H9 (cell line): Measurements from ENCODE around the gene NOP9. TPM values are rescaled to one million over a fixed set of nuclear protein-coding genes. Genes with fewer than 3 reads are reported as not detected.

Experiments used
- DNase-seq: peaks from one replicate; pipeline ENCODE4 v3.0.0-alpha.2; 2017
- H2AFZ ChIP-seq: one replicate; pipeline ENCODE4 v1.6.1; 2013; ENCODE audit warnings: mild to moderate bottlenecking, low read length, control low read depth, moderate library complexity
- H2AK5ac ChIP-seq: 2 replicates; pipeline ENCODE4 v1.6.1; 2013; ENCODE audit warnings: low read length, control low read depth, mixed read lengths; ENCODE audit not compliant: insufficient read length
- H2BK120ac ChIP-seq: one replicate; pipeline ENCODE4 v1.6.1; 2013; ENCODE audit warnings: low read depth, mild to moderate bottlenecking, low read length, control low read depth, inconsistent platforms; ENCODE audit not compliant: poor library complexity, severe bottlenecking
- H2BK12ac ChIP-seq: 2 replicates; pipeline ENCODE4 v1.6.1; 2013; ENCODE audit warnings: low read length, control low read depth, mixed read lengths, low read depth; ENCODE audit not compliant: insufficient read length
- H2BK15ac ChIP-seq: 2 replicates; pipeline ENCODE4 v1.6.1; 2013; ENCODE audit warnings: low read depth, low read length, control low read depth
- H2BK20ac ChIP-seq: one replicate; pipeline ENCODE4 v1.6.1; 2013; ENCODE audit warnings: low read depth, mild to moderate bottlenecking, low read length, control low read depth, inconsistent platforms; ENCODE audit not compliant: poor library complexity, severe bottlenecking
- H2BK5ac ChIP-seq: 2 replicates; pipeline ENCODE4 v1.6.1; 2013; ENCODE audit warnings: low read length, control low read depth, mixed read lengths; ENCODE audit not compliant: insufficient read length
- H3K14ac ChIP-seq: 2 replicates; pipeline ENCODE4 v1.6.1; 2013; ENCODE audit warnings: low read length, control low read depth; ENCODE audit not compliant: insufficient read depth
- H3K18ac ChIP-seq: 2 replicates; pipeline ENCODE4 v1.6.1; 2013; ENCODE audit warnings: low read depth, mild to moderate bottlenecking, mixed read lengths, low read length, control low read depth; ENCODE audit not compliant: insufficient read length
- H3K23ac ChIP-seq: 2 replicates; pipeline ENCODE4 v1.6.1; 2013; ENCODE audit warnings: low read length, control low read depth, mixed read lengths, low read depth; ENCODE audit not compliant: insufficient read length
- H3K23me2 ChIP-seq: 2 replicates; pipeline ENCODE4 v1.6.1; 2013; ENCODE audit warnings: low read depth, mild to moderate bottlenecking, mixed read lengths, low read length, control low read depth; ENCODE audit not compliant: insufficient read length, poor library complexity, severe bottlenecking
- H3K27ac ChIP-seq: 2 replicates; pipeline ENCODE4 v1.5.1; 2013; ENCODE audit warnings: low read length, control low read depth, mixed read lengths, low read depth; ENCODE audit not compliant: insufficient read length
- H3K27me3 ChIP-seq: 2 replicates; pipeline ENCODE4 v1.6.1; 2013; ENCODE audit warnings: low read length, control low read depth, inconsistent platforms; ENCODE audit not compliant: insufficient read depth
- H3K4ac ChIP-seq: 2 replicates; pipeline ENCODE4 v1.6.1; 2013; ENCODE audit warnings: low read depth, mild to moderate bottlenecking, control low read depth, inconsistent platforms, low read length, moderate library complexity
- H3K4me1 ChIP-seq: 2 replicates; pipeline ENCODE4 v1.6.1; 2013; ENCODE audit warnings: low read length, control low read depth, inconsistent platforms; ENCODE audit not compliant: insufficient read depth
- H3K4me2 ChIP-seq: 2 replicates; pipeline ENCODE4 v1.6.1; 2013; ENCODE audit warnings: low read length, control low read depth, mixed read lengths; ENCODE audit not compliant: insufficient read length, insufficient read depth
- H3K56ac ChIP-seq: 2 replicates; pipeline ENCODE4 v1.6.1; 2013; ENCODE audit warnings: low read depth, mild to moderate bottlenecking, mixed read lengths, low read length, control low read depth; ENCODE audit not compliant: insufficient read length
- H3K79me1 ChIP-seq: 2 replicates; pipeline ENCODE4 v1.6.1; 2013; ENCODE audit warnings: low read depth, mild to moderate bottlenecking, moderate library complexity, low read length, control low read depth, inconsistent platforms; ENCODE audit not compliant: insufficient read depth, poor library complexity, severe bottlenecking
- H3K79me2 ChIP-seq: 2 replicates; pipeline ENCODE4 v1.6.1; 2013; ENCODE audit warnings: low read length, control low read depth, inconsistent platforms; ENCODE audit not compliant: insufficient read depth
- H3K9ac ChIP-seq: 2 replicates; pipeline ENCODE4 v1.6.1; 2013; ENCODE audit warnings: low read length, control low read depth, mixed read lengths; ENCODE audit not compliant: insufficient read length; ENCODE audit errors: extremely low read depth
- H3K9me3 ChIP-seq: one replicate; pipeline ENCODE4 v1.6.1; 2013; ENCODE audit warnings: low read depth, low read length, inconsistent platforms; ENCODE audit not compliant: control insufficient read depth
- H3T11ph ChIP-seq: one replicate; pipeline ENCODE4 v1.6.1; 2013; ENCODE audit warnings: mild to moderate bottlenecking, low read length, control low read depth, inconsistent platforms
- H4K20me1 ChIP-seq: one replicate; pipeline ENCODE4 v1.6.1; 2013; ENCODE audit not compliant: control insufficient read depth, insufficient read length, insufficient read depth
- H4K5ac ChIP-seq: 2 replicates; pipeline ENCODE4 v1.6.1; 2013; ENCODE audit warnings: low read depth, mild to moderate bottlenecking, mixed read lengths, low read length, control low read depth; ENCODE audit not compliant: insufficient read length
- H4K8ac ChIP-seq: replicated peaks from 2 replicates; pipeline ENCODE4 v1.6.1; 2013; ENCODE audit warnings: low read length, control low read depth, mixed read lengths, low read depth; ENCODE audit not compliant: insufficient read length
- H4K91ac ChIP-seq: 2 replicates; pipeline ENCODE4 v1.6.1; 2013; ENCODE audit warnings: low read depth, mild to moderate bottlenecking, moderate library complexity, mixed read lengths, low read length, control low read depth; ENCODE audit not compliant: insufficient read length
- H3K27ac Mint-ChIP-seq, 3 experiments: 2 replicates in 2 of 3; 3 replicates in 1 of 3; pipeline ENCODE4 v1.8.0; 2020 to 2021; ENCODE audit warnings: mixed read lengths in 3 of 3, mild to moderate bottlenecking in 1 of 3, moderate library complexity in 1 of 3
- H3K27me3 Mint-ChIP-seq: 2 replicates; pipeline ENCODE4 v1.8.0; 2021; ENCODE audit warnings: low read depth, mild to moderate bottlenecking, moderate library complexity, mixed read lengths
- H3K36me3 Mint-ChIP-seq, 3 experiments: 2 replicates in 2 of 3; 3 replicates in 1 of 3; pipeline ENCODE4 v1.8.0; 2020 to 2021; ENCODE audit warnings: low read depth in 3 of 3, mixed read lengths in 3 of 3; ENCODE audit not compliant: insufficient read depth in 1 of 3
- H3K4me1 Mint-ChIP-seq, 2 experiments: 2 replicates each; pipeline ENCODE4 v1.8.0; 2020; ENCODE audit warnings: mixed read lengths in 2 of 2
- H3K4me3 Mint-ChIP-seq, 2 experiments: 2 replicates in 1 of 2; 3 replicates in 1 of 2; pipeline ENCODE4 v1.8.0; 2020 to 2021; ENCODE audit warnings: mild to moderate bottlenecking in 2 of 2, mixed read lengths in 2 of 2, moderate library complexity in 1 of 2
- H3K9me3 Mint-ChIP-seq, 2 experiments: 2 replicates in 1 of 2; 3 replicates in 1 of 2; pipeline ENCODE4 v1.8.0; 2020; ENCODE audit warnings: mild to moderate bottlenecking in 2 of 2, mixed read lengths in 2 of 2, moderate library complexity in 1 of 2
- CTCF ChIP-seq: fragments of 200-600 bp; sonication (generic); conservative IDR thresholded peaks from 3 replicates; pipeline ENCODE4 v1.8.0; 2021; ENCODE audit warnings: antibody characterized with exemption, mild to moderate bottlenecking
- WGBS: extraction: QIAGEN DNeasy Blood & Tissue Kit; methylation state at CpG from one replicate; pipeline ENCODE4 v1.1.7; 2013; ENCODE audit warnings: missing lambda C conversion rate, low lambda C conversion rate, mixed read lengths; ENCODE audit not compliant: insufficient read length; ENCODE audit errors: extremely low coverage; 5-methylcytosine and 5-hydroxymethylcytosine counted together
- total RNA-seq: library from RNA; stranded (reverse); gene quantifications from 2 replicates; pipeline ENCODE4 v1.2.1, GENCODE V29; 2021

NOP9 gene
- total RNA-seq, 1 experiment from 2014 or later, result 34.7 TPM

GRCh38 chr14:24308342-24309124 is 8.9 kb downstream of the NOP9 start:
- H2AK5ac ChIP-seq, result no peak overlapping the region
- no peak overlapping the region for H2AFZ ChIP-seq
- no peak overlapping the region for H3K14ac ChIP-seq
- H3K23me2 ChIP-seq, result no peaks in the 10 kb centered on the region
- no peaks in the 10 kb centered on the region for H4K20me1 ChIP-seq
- no peak overlapping the region for H4K91ac ChIP-seq
- H3K4me3 Mint-ChIP-seq, result no peak overlapping the region
- H3K27ac ChIP-seq, result no peak overlapping the region
- no peak overlapping the region for H2BK15ac ChIP-seq
- TF ChIP-seq CTCF, result no peak; the same call in 1 of the 3 replicates
- H3K79me1 ChIP-seq, result no peaks in the 10 kb centered on the region
- peaks cover 28 to 60% (median 44%) of the 10 kb centered on the region in 3 experiments for H3K36me3 Mint-ChIP-seq
- no peak overlapping the region for H4K5ac ChIP-seq
- H2BK20ac ChIP-seq, result no peak overlapping the region
- H3K9ac ChIP-seq, result no peak overlapping the region
- no peak overlapping the region for H3T11ph ChIP-seq
- H2BK5ac ChIP-seq, result no peak overlapping the region
- H3K4me1 Mint-ChIP-seq, result peaks cover 5 to 6% of the 10 kb centered on the region in 2 experiments; a peak in 3 of 4 replicates
- no peaks in the 10 kb centered on the region for H3K27me3 Mint-ChIP-seq
- no peak overlapping the region for H2BK12ac ChIP-seq
- no peak overlapping the region for H3K56ac ChIP-seq
- H2BK120ac ChIP-seq, result no peak overlapping the region
- H3K9me3 Mint-ChIP-seq, result no peaks in the 10 kb centered on the region
- no peaks in the 10 kb centered on the region for H3K9me3 ChIP-seq
- no peak overlapping the region for H4K8ac ChIP-seq
- H3K79me2 ChIP-seq, result no peaks in the 10 kb centered on the region
- no peak overlapping the region; a peak in 1 of 7 replicates for H3K27ac Mint-ChIP-seq
- DNase-seq, result no peak
- no peak overlapping the region for H3K23ac ChIP-seq
- H3K4ac ChIP-seq, result no peak overlapping the region
- no peaks in the 10 kb centered on the region for H3K27me3 ChIP-seq
- no CpG with 5 or more reads among the region's 7 CpGs for WGBS
- H3K18ac ChIP-seq, result no peak overlapping the region
- no peak overlapping the region for H3K4me2 ChIP-seq
- no peaks in the 10 kb centered on the region for H3K4me1 ChIP-seq
